Gastroesophageal sphincter (tissue), 3 donors: ENCODE data around the gene SYT1.

Experiments
- CTCF ChIP-seq, 4 experiments: fragments of 200-600 bp in 2 of 4; fragments of 450-650 bp in 2 of 4; sonication (generic) in 1 of 4; IDR thresholded peaks; one replicate each; pipeline ENCODE4 v1.5.1; 2017 to 2019; ENCODE audit warnings: antibody characterized with exemption in 4 of 4, mild to moderate bottlenecking in 2 of 4, moderate library complexity in 2 of 4
- EP300 ChIP-seq: sonication (generic); formaldehyde crosslinking; IDR thresholded peaks from one replicate; pipeline ENCODE4 v1.6.1; 2017; ENCODE audit warnings: antibody characterized with exemption, mild to moderate bottlenecking
- POLR2AphosphoS5 ChIP-seq: sonication (generic); formaldehyde crosslinking; IDR thresholded peaks from one replicate; pipeline ENCODE4 v1.6.1; 2017; ENCODE audit warnings: antibody characterized with exemption

- TF ChIP-seq CTCF (IDR thresholded peaks at IDR 0.05) = no peak
- no peak for TF ChIP-seq EP300
- no peak for TF ChIP-seq POLR2AphosphoS5
Measured at GRCh38 chr12:79409562-79409961, 545.0 kb downstream of the SYT1 start.
